Measurements from ENCODE around the gene TOMM20. TPM values are rescaled to one million over a fixed set of nuclear protein-coding genes. Genes with fewer than 3 reads are reported as not detected.
A peak's percentile ranks its signal among the peaks of the same experiment; 100 is the strongest.
"Not testable (repeated sequence)": the region's sequence is repeated elsewhere in the genome, so short reads cannot be mapped to it uniquely, and the experiment has no call there.

TOMM20 gene
- total and polyA plus RNA-seq, 9 of the 15 experiments (the other 6 are each of a cell fraction or from before 2014, with no cell fraction given) = 70.6 to 334 (median 159) TPM

- H3K9ac ChIP-seq (ENCODE audit: insufficient read depth in 1 of 2, low read depth in 2 of 2, low read length in 2 of 2); H3K36me3 ChIP-seq (ENCODE audit: control insufficient read depth, insufficient read depth, low read length); CTCF ChIA-PET (ENCODE audit: low intra/inter-chr PET ratio); H3K27ac ChIP-seq (ENCODE audit: extremely low read depth, low read depth, low read length); ATAC-seq; H3K79me2 ChIP-seq (ENCODE audit: control insufficient read depth, insufficient read depth, low read length); H2AFZ ChIP-seq (ENCODE audit: low read depth, low read length); H3K9me3 ChIP-seq (replicated peaks; ENCODE audit: control insufficient read depth, insufficient read depth, low read depth, low read length); H3K9me1 ChIP-seq (ENCODE audit: control insufficient read depth, insufficient read depth, low read length); H3K4me3 ChIP-seq; DNase-seq (ENCODE audit: extremely low read depth in 1 of 4, low spot score in 3 of 4); H4K20me1 ChIP-seq (replicated peaks; ENCODE audit: control insufficient read depth, insufficient read depth, low read length); FAIRE-seq; H3K4me2 ChIP-seq (ENCODE audit: insufficient read depth, low read length); BruUV-seq (replicated peaks); H3K27me3 ChIP-seq (ENCODE audit: control insufficient read depth in 2 of 2, insufficient read depth in 2 of 2, low read length in 2 of 2): not testable (repeated sequence)
- in situ Hi-C loops (cut with MboI) (loop anchor here (5.0 to 10.0 kb wide), 2 partner anchors 325 to 483 kb away; no protein-coding TSS in a partner anchor), intact Hi-C loops (cut with micrococcal nuclease) (loop anchor here (5.0 kb wide), 4 partner anchors 103 to 328 kb away; no protein-coding TSS in a partner anchor)
- peaks cover 14 to 18% of the 10 kb centered on the region in 2 experiments for H3K4me1 ChIP-seq (replicated peaks in 1 of 2; ENCODE audit: control insufficient read depth in 2 of 2, insufficient read depth in 2 of 2, low read length in 2 of 2)
- POLR2A ChIA-PET = interaction anchor here (0.7 to 1.2 kb wide), 3 partner anchors 8 to 479 kb away, joined by 3 to 5 read pairs (median 4); no protein-coding TSS in a partner anchor
- 20% methylated on average over 1 of the region's 4 CpGs for WGBS (ENCODE audit: insufficient coverage, low coverage, missing lambda C conversion rate)
- TF ChIP-seq ZNF512 (tag; IDR thresholded peaks at IDR 0.05) (peak; percentile 90), MTA1 (IDR thresholded peaks at IDR 0.05; ENCODE audit: borderline replicate concordance) (peak; percentile 50; the same call in 1 of the 2 replicates), TSC22D4 (tag; IDR thresholded peaks at IDR 0.05) (0 out of 2 replicates have a peak, but pooled peaks have one; percentile 34)
These were observed 48.4 kb downstream of the TOMM20 start for GRCh38 chr1:235080297-235080657.
